Small intestine (tissue), 7 donors: Measurements from ENCODE around the gene LAMA5. TPM values are rescaled to one million over a fixed set of nuclear protein-coding genes. Genes with fewer than 3 reads are reported as not detected.

Experiments
- DNase-seq, 2 donors: peaks; one replicate each; pipeline versions ENCODE4 v3.0.0 to v3.0.0-alpha.2; 2013
- FAIRE-seq: peaks from 2 replicates; lab custom pipeline; 2012; peaks lifted over from hg19 to GRCh38; lab: Jason Lieb, UNC
- H3K27ac ChIP-seq, 3 donors: one replicate each; pipeline ENCODE4 v1.5.1; 2013; ENCODE audit warnings: low read length in 2 of 3, mild to moderate bottlenecking in 2 of 3, control low read depth in 1 of 3, inconsistent platforms in 1 of 3, low read depth in 1 of 3, moderate library complexity in 1 of 3
- H3K27me3 ChIP-seq, 3 donors: one replicate each; pipeline ENCODE4 v1.6.1; 2013; ENCODE audit warnings: low read length in 3 of 3, inconsistent platforms in 1 of 3; ENCODE audit not compliant: control insufficient read depth in 3 of 3, insufficient read depth in 3 of 3
- H3K36me3 ChIP-seq, 3 donors: one replicate each; pipeline ENCODE4 v1.6.1; 2013; ENCODE audit warnings: low read length in 3 of 3, inconsistent platforms in 1 of 3, low read depth in 1 of 3, mild to moderate bottlenecking in 1 of 3, moderate library complexity in 1 of 3; ENCODE audit not compliant: control insufficient read depth in 3 of 3, insufficient read depth in 2 of 3
- H3K4me1 ChIP-seq, 3 donors: one replicate each; pipeline ENCODE4 v1.6.1; 2013; ENCODE audit warnings: low read length in 2 of 3, inconsistent platforms in 1 of 3, low read depth in 1 of 3, mild to moderate bottlenecking in 1 of 3, moderate library complexity in 1 of 3; ENCODE audit not compliant: control insufficient read depth in 3 of 3, insufficient read depth in 2 of 3
- H3K4me3 ChIP-seq, 3 donors: one replicate each; pipeline ENCODE4 v1.5.1; 2013; ENCODE audit warnings: low read length in 3 of 3, control low read depth in 1 of 3, inconsistent platforms in 1 of 3, low read depth in 1 of 3, mild to moderate bottlenecking in 1 of 3, moderate library complexity in 1 of 3
- H3K9me3 ChIP-seq, 2 donors: one replicate each; pipeline ENCODE4 v1.6.1; 2013; ENCODE audit warnings: low read depth in 1 of 2, low read length in 1 of 2; ENCODE audit not compliant: control insufficient read depth in 2 of 2, insufficient read depth in 1 of 2
- WGBS, 3 donors: extraction: QIAGEN DNeasy Blood & Tissue Kit; methylation state at CpG; one replicate each; pipeline ENCODE4 v1.1.7; 2013; 5-methylcytosine and 5-hydroxymethylcytosine counted together
- polyA plus RNA-seq, 4 donors: library from polyadenylated mRNA; stranded (reverse) in 3 of 4; unstranded in 1 of 4; fragments of 200-250 nt in 3 of 4; fragments of 120-200 nt in 1 of 4; gene quantifications; one replicate each; pipeline versions ENCODE4 v1.2.1 to v1.2.3, GENCODE V29; 2013
- donor health status: healthy with polysubstance abuse.
- donor health status: control.
- donor health status: control.
- donor health status: Bipolar disorder and iron deficiency.
- donor health status: healthy.

The LAMA5 gene
- polyA plus RNA-seq, 4 donors: 1.3 to 62.8 (median 23.0) TPM

GRCh38 chr20:62291251-62292066 lies 75.7 kb downstream of the LAMA5 start:
- Histone ChIP-seq H3K27ac (no peak overlapping the region), H3K36me3 (peaks cover 2 to 76% (median 22%) of the 10 kb centered on the region in 3 donors), H3K27me3 (no peaks in the 10 kb centered on the region), H3K4me3 (no peak overlapping the region), H3K4me1 (no peaks in the 10 kb centered on the region), H3K9me3 (no peaks in the 10 kb centered on the region)
- FAIRE-seq (no peak), DNase-seq (no peak)
- 94 to 96% (median 95%) methylated on average over 27 to 29 of the region's 29 CpGs for WGBS, 3 donors

GRCh38 chr20:62289898-62290297 lies 77.2 kb downstream of the LAMA5 start:
- Histone ChIP-seq H3K36me3 (peaks cover 8 to 74% (median 22%) of the 10 kb centered on the region in 3 donors), H3K4me1 (no peaks in the 10 kb centered on the region), H3K27me3 (no peaks in the 10 kb centered on the region), H3K9me3 (no peaks in the 10 kb centered on the region), H3K4me3 (no peak overlapping the region), H3K27ac (no peak overlapping the region)
- WGBS, 3 donors: 92 to 96% (median 94%) methylated on average over 8 of the region's 8 CpGs
- FAIRE-seq (no peak), DNase-seq (no peak)

GRCh38 chr20:62289131-62289530 lies 78.0 kb downstream of the LAMA5 start:
- H3K4me1 ChIP-seq: no peaks in the 10 kb centered on the region
- no peak overlapping the region for H3K4me3 ChIP-seq
- H3K27me3 ChIP-seq: no peaks in the 10 kb centered on the region
- H3K9me3 ChIP-seq: no peaks in the 10 kb centered on the region
- FAIRE-seq (no peak), DNase-seq (no peak)
- peaks cover 8 to 75% (median 21%) of the 10 kb centered on the region in 3 donors for H3K36me3 ChIP-seq
- H3K27ac ChIP-seq: no peak overlapping the region
- WGBS, 3 donors: 81 to 89% (median 85%) methylated on average over 14 of the region's 14 CpGs

- DNase-seq (no peak), FAIRE-seq (no peak)
- Histone ChIP-seq H3K27ac (no peak overlapping the region), H3K4me1 (no peaks in the 10 kb centered on the region), H3K27me3 (no peaks in the 10 kb centered on the region), H3K4me3 (no peak overlapping the region), H3K9me3 (no peaks in the 10 kb centered on the region), H3K36me3 (peaks cover 8 to 76% (median 20%) of the 10 kb centered on the region in 3 donors)
- WGBS, 3 donors: 85 to 91% (median 87%) methylated on average over 15 of the region's 15 CpGs
Measured at GRCh38 chr20:62288535-62289105, 78.5 kb downstream of the LAMA5 start.

- FAIRE-seq (no peak), DNase-seq (no peak)
- H3K4me3 ChIP-seq: no peak overlapping the region
- H3K9me3 ChIP-seq: no peaks in the 10 kb centered on the region
- H3K27ac ChIP-seq: no peak overlapping the region
- H3K4me1 ChIP-seq: no peaks in the 10 kb centered on the region
- H3K27me3 ChIP-seq: no peaks in the 10 kb centered on the region
- WGBS, 3 donors: 86 to 93% (median 91%) methylated on average over 11 to 12 of the region's 12 CpGs
- peaks cover 8 to 78% (median 23%) of the 10 kb centered on the region in 3 donors for H3K36me3 ChIP-seq
Measured at GRCh38 chr20:62287759-62288534, 79.2 kb downstream of the LAMA5 start.

DNA sequence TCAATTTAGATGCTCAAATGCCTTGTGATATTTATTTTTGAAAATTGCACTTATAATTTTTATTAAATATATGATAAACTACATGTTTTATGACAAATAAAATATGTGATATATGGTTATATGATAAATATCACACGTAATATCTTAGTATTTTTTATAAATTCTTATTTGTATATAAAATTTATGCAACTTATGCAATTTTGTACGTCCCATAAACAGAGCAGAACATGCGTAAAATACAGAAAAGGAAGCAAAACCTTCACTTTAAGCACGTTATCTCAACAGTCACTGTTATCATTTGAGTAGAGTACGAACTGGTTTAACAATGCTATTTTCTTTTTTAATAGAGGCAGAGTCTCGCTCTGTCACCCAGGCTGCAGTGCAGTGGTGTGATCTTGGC lies 80.0 kb downstream of the LAMA5 start:
- H3K36me3 ChIP-seq: peaks cover 8 to 83% (median 21%) of the 10 kb centered on the region in 3 donors
- WGBS, 3 donors: 81 to 91% (median 86%) methylated on average over 6 of the region's 6 CpGs

GRCh38 chr20:62286493-62287064 lies 80.5 kb downstream of the LAMA5 start:
- FAIRE-seq (no peak), DNase-seq (no peak)
- Histone ChIP-seq H3K27ac (no peak overlapping the region), H3K4me1 (no peaks in the 10 kb centered on the region), H3K36me3 (peaks cover 8 to 83% (median 22%) of the 10 kb centered on the region in 3 donors), H3K4me3 (no peak overlapping the region), H3K9me3 (no peaks in the 10 kb centered on the region), H3K27me3 (no peaks in the 10 kb centered on the region)
- 89 to 95% (median 94%) methylated on average over 25 of the region's 25 CpGs for WGBS, 3 donors

More for the DNA sequence above, 80.0 kb downstream of the LAMA5 start:
- Histone ChIP-seq H3K9me3 (no peaks in the 10 kb centered on the region), H3K27me3 (no peaks in the 10 kb centered on the region), H3K4me1 (no peaks in the 10 kb centered on the region), H3K4me3 (no peak overlapping the region), H3K27ac (no peak overlapping the region)
- DNase-seq (no peak), FAIRE-seq (no peak)

DNA sequence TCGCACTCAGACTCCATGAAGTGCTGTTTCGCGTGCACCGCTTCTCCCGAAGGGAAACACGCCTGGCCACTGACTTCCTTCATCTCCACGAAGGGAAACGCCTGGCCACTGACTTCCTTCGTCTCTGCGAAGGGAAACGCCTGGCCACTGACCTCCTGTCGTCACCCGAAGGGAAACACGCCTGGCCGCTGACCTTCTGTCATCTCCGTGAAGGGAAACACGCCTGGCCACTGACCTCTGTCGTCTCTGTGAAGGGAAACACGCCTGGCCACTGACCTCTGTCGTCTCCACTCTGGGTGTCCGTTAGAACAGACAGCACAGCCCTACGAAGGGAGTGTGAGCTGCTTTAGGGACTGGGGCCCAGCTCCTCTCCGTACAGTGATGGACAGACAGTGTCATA lies 81.4 kb downstream of the LAMA5 start:
- Histone ChIP-seq H3K36me3 (peaks cover 8 to 84% (median 25%) of the 10 kb centered on the region in 3 donors), H3K4me3 (no peak overlapping the region), H3K27me3 (no peaks in the 10 kb centered on the region), H3K4me1 (no peaks in the 10 kb centered on the region), H3K9me3 (no peaks in the 10 kb centered on the region), H3K27ac (no peak overlapping the region)
- DNase-seq (no peak), FAIRE-seq (no peak)
- WGBS, 3 donors: 75 to 88% (median 80%) methylated on average over 23 of the region's 23 CpGs
